ENCODE results near the gene PDE6B. TPM values are rescaled to one million over a fixed set of nuclear protein-coding genes. Genes with fewer than 3 reads are reported as not detected.
A peak's percentile ranks its signal among the peaks of the same experiment; 100 is the strongest.
"Not testable (repeated sequence)": the region's sequence is repeated elsewhere in the genome, so short reads cannot be mapped to it uniquely, and the experiment has no call there.

The PDE6B gene
- total RNA-seq, 1 donor from 2014 or later = 13.3 TPM

DNA sequence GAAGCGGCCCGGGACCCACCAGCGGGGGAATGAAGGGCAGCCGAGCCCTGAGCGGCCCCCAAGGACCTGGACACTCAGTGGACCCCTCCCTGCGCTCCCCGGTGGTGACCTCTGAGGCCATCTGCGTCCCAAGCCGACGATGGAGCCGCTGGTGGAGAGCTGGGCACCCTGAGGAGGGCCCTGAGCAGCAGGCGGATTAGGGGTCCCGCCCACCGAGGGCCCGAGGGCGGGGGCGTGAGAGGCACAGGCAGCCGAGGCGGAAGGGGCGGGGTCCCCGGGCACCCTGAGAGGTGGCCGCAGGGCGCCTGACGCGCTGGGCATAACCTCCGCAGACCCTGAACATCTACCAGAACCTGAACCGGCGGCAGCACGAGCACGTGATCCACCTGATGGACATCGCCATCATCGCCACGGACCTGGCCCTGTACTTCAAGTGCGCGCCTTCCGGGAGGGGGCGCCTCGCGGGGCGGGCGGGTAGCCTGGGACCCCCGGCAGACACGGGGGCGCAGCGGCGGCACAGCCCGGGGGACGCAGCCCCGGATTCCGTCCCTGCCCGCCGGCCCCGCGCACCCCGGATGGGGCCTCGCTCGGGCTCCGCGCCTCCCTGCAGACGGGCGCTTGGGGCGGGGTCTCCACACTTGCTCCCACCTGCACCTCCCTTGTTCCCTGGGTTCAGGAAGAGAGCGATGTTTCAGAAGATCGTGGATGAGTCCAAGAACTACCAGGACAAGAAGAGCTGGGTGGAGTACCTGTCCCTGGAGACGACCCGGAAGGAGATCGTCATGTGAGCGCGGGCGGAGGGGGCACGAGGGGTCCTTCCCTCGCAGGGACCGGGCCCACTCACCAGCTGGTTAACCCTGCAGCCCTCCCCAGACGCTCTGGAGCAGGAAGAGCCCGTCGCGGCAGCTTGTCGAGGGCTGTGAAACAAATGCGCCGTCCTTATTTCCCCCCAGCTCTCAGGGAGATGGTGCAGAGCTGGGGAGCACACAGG is 38.4 kb downstream of the PDE6B start:
- intact Hi-C loops (cut with micrococcal nuclease) = no loop called here
- Mint-ChIP-seq H3K9me3 (no peaks in the 10 kb centered on the region), H3K4me1 (ENCODE audit: low read depth) (peaks cover 7% of the 10 kb centered on the region), H3K4me3 (ENCODE audit: low read depth) (peak overlapping the region; percentile 80), H3K27ac (peak overlapping the region; percentile 78), H3K36me3 (ENCODE audit: low read depth) (peaks cover 9% of the 10 kb centered on the region), H3K27me3 (ENCODE audit: low read depth) (no peaks in the 10 kb centered on the region)
- peak; percentile 64 for DNase-seq (ENCODE audit: low spot score)

DNA sequence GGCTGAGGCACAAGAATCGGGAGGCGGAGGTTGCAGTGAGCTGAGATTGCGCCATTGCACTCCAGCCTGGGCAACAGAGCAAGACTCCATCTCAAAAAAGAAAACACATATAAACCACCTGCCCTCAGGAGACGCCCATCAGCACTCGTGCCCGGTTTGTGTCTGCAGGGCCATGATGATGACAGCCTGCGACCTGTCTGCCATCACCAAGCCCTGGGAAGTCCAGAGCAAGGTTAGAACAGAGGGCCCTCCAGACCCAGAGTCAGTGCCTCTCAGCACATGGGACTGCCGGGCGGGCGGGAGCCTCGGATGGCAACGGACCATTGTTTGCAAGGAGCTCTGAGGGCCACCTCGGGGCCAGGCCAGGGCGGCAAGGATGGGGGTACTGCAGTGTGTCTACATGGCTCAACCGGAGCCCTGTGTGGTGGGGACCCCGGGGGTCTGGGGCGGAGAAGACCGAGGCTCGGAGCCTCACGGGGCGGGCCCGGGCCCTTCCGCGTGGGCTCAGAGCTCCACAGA is 39.4 kb downstream of the PDE6B start:
- Mint-ChIP-seq H3K9me3 (no peaks in the 10 kb centered on the region), H3K27ac (peak overlapping the region; percentile 78), H3K4me3 (ENCODE audit: low read depth) (peak overlapping the region; percentile 79), H3K27me3 (ENCODE audit: low read depth) (no peaks in the 10 kb centered on the region), H3K36me3 (ENCODE audit: low read depth) (peaks cover 9% of the 10 kb centered on the region), H3K4me1 (ENCODE audit: low read depth) (peaks cover 7% of the 10 kb centered on the region)
- no peak for DNase-seq (ENCODE audit: low spot score)
- intact Hi-C loops (cut with micrococcal nuclease) = no loop called here

DNA sequence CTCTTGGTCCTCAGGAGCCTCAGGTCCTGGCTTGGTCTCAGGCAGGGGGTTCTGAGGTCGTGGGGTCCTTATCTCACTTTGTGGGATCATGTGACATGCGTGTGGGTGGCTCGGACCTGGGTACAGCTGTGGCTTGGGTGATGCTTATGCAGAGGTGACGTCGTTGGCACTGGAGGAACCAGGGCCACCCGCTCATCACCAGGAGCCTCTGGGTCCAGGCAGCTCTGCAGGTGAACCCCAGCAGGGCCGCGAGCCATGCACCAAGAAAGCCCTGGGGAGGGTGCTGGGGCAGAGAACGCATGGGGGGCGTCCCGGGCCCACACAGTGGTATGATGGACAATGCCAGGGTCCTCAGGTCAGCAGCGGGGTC is 40.0 kb downstream of the PDE6B start:
- peaks cover 7% of the 10 kb centered on the region for H3K4me1 Mint-ChIP-seq (ENCODE audit: low read depth)
- H3K36me3 Mint-ChIP-seq (ENCODE audit: low read depth) = peaks cover 5% of the 10 kb centered on the region
- H3K27me3 Mint-ChIP-seq (ENCODE audit: low read depth) = no peaks in the 10 kb centered on the region
- H3K9me3 Mint-ChIP-seq = no peaks in the 10 kb centered on the region
- intact Hi-C loops (cut with micrococcal nuclease) = no loop called here
- H3K27ac Mint-ChIP-seq = no peak overlapping the region
- no peak for DNase-seq (ENCODE audit: low spot score)
- no peak overlapping the region for H3K4me3 Mint-ChIP-seq (ENCODE audit: low read depth)

DNA sequence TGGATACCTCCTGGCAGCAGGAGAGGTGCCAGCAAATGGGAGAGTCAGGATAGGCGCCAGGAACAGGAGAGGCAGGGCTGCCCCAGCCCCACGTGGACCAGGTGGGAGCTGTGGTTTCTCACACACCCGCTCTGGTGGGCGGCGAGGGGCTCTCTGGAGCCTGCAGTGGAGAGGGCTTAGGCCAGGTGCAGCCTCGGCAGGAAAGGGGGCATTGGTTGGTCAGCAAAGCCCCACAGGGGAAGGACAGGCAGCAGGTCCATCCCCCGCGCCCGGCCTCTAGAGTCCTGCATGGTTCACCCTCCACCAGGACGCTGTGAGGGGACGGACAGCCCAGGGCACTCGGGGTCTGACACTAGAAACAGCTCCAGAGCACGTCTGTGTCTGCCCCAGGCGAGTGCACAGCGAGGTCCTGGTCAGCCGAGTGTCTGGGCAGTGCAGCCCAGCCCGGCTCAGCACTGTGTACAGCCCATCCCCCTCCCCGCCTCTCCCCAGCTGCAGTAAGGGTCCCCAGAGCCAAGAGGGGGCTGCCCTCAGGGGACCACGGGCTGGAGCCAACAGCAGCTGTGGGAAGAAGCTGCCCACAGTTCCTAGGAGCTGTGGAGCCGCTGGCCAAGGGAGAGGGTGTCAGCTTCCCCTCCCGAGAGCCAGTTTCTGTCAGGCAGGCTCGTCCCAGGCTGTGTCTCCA is 40.5 kb downstream of the PDE6B start:
- Mint-ChIP-seq H3K4me3 (ENCODE audit: low read depth) (no peak overlapping the region), H3K9me3 (no peaks in the 10 kb centered on the region), H3K27ac (no peak overlapping the region), H3K36me3 (ENCODE audit: low read depth) (peaks cover 7% of the 10 kb centered on the region), H3K27me3 (ENCODE audit: low read depth) (no peaks in the 10 kb centered on the region), H3K4me1 (ENCODE audit: low read depth) (peaks cover 7% of the 10 kb centered on the region)
- intact Hi-C loops (cut with micrococcal nuclease) = no loop called here
- no peak for DNase-seq (ENCODE audit: low spot score)

DNA sequence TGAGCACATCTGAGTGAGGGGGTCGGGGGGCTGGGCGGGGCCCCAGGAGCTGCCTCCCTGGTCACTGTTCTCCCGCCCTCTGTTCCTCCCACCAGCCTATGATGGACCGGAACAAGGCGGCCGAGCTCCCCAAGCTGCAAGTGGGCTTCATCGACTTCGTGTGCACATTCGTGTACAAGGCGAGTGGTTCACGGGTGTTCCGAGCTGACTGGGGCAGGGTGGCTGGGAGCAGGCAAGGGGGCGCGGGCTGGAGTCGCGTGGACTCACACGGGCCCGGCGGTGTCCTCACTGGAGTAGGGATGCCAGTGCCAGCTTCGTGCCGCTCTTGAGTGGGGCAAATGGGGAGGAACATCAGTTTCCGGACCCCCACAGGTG is 41.0 kb downstream of the PDE6B start:
- Mint-ChIP-seq H3K9me3 (no peaks in the 10 kb centered on the region), H3K36me3 (ENCODE audit: low read depth) (peaks cover 8% of the 10 kb centered on the region), H3K27ac (no peak overlapping the region), H3K4me3 (ENCODE audit: low read depth) (no peak overlapping the region), H3K4me1 (ENCODE audit: low read depth) (peaks cover 7% of the 10 kb centered on the region), H3K27me3 (ENCODE audit: low read depth) (no peaks in the 10 kb centered on the region)
- intact Hi-C loops (cut with micrococcal nuclease) = no loop called here
- DNase-seq (ENCODE audit: low spot score) = no peak

DNA sequence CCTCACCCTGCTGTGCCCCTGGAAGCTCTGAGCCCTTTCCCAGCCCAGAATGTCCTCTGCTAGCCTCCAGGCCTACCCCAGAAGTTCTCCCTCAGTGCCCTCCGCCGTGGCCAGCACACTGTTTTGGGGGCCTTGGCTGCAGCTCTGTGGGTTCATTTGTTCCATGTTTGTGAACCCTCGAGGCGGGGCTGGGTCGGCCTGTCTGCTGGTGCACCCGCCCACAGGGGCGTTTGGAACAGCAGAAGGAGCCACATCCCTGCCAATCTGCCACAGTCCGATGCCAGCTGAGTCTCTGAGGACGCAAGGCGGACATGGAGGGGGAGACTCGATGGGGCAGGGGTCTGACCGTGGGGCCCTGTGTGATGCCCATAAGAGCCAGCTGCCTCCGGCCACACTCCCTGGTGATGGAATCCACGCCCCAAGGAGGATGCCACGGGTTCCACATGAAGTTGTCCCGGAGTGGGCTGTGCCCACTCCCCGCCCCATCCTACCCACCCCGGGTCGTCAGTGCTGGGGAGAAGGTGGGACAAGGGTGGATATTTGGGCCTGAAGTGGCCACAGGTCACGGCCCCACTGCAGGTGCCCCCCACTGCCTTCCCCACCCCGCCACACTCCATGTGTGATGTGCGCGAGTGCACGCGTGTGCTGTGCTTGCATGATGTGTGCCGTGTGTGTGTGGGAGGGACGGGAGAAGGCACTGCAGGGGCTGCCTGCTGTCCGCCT is 41.6 kb downstream of the PDE6B start:
- no peaks in the 10 kb centered on the region for H3K9me3 Mint-ChIP-seq
- H3K27ac Mint-ChIP-seq = no peak overlapping the region
- H3K36me3 Mint-ChIP-seq (ENCODE audit: low read depth) = peaks cover 13% of the 10 kb centered on the region
- no peaks in the 10 kb centered on the region for H3K27me3 Mint-ChIP-seq (ENCODE audit: low read depth)
- DNase-seq (ENCODE audit: low spot score) = no peak
- no peak overlapping the region for H3K4me3 Mint-ChIP-seq (ENCODE audit: low read depth)
- intact Hi-C loops (cut with micrococcal nuclease) = no loop called here
- peaks cover 7% of the 10 kb centered on the region for H3K4me1 Mint-ChIP-seq (ENCODE audit: low read depth)

DNA sequence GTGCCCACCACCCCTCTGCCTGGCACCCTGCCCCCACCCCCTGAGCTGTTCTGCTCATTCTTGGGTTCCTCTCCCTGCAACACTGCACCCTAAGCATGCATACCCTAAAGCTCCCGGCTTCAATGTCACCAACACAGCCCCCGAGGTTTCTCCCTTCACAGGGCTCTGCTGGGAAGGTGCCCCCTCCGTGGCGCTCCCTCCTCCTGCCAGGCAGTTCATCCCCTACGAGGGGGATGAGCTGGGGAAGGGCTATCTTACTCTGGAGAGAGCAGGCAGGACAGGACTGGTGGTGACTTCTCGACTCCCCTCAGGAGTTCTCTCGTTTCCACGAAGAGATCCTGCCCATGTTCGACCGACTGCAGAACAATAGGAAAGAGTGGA is 42.2 kb downstream of the PDE6B start:
- H3K36me3 Mint-ChIP-seq (ENCODE audit: low read depth) = peaks cover 19% of the 10 kb centered on the region
- no peak overlapping the region for H3K4me3 Mint-ChIP-seq (ENCODE audit: low read depth)
- intact Hi-C loops (cut with micrococcal nuclease) = no loop called here
- DNase-seq (ENCODE audit: low spot score) = no peak
- no peaks in the 10 kb centered on the region for H3K27me3 Mint-ChIP-seq (ENCODE audit: low read depth)
- peaks cover 7% of the 10 kb centered on the region for H3K4me1 Mint-ChIP-seq (ENCODE audit: low read depth)
- H3K27ac Mint-ChIP-seq = no peak overlapping the region
- no peaks in the 10 kb centered on the region for H3K9me3 Mint-ChIP-seq

DNA sequence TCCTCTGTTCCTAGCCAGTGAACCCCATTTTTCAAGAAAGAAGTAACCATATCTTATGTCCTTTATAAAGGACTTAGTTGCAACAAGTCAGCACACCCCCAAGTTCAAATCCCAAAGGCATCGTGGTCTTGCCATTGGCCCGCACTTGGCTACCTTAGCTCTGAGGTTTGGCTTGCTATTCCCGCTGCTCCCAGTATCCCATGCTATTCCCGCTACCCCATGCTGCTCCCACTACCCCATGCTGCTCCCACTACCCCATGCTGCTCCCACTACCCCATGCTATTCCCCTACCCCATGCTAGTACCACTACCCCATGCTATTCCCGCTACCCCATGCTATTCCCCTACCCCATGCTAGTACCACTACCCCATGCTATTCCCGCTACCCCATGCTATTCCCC is 42.8 kb downstream of the PDE6B start:
- H3K9me3 Mint-ChIP-seq; H3K4me3 Mint-ChIP-seq (ENCODE audit: low read depth); intact Hi-C loops (cut with micrococcal nuclease); H3K4me1 Mint-ChIP-seq (ENCODE audit: low read depth); H3K27me3 Mint-ChIP-seq (ENCODE audit: low read depth); H3K27ac Mint-ChIP-seq; DNase-seq (ENCODE audit: low spot score): not testable (repeated sequence)
- H3K36me3 Mint-ChIP-seq (ENCODE audit: low read depth) = peaks cover 26% of the 10 kb centered on the region

DNA sequence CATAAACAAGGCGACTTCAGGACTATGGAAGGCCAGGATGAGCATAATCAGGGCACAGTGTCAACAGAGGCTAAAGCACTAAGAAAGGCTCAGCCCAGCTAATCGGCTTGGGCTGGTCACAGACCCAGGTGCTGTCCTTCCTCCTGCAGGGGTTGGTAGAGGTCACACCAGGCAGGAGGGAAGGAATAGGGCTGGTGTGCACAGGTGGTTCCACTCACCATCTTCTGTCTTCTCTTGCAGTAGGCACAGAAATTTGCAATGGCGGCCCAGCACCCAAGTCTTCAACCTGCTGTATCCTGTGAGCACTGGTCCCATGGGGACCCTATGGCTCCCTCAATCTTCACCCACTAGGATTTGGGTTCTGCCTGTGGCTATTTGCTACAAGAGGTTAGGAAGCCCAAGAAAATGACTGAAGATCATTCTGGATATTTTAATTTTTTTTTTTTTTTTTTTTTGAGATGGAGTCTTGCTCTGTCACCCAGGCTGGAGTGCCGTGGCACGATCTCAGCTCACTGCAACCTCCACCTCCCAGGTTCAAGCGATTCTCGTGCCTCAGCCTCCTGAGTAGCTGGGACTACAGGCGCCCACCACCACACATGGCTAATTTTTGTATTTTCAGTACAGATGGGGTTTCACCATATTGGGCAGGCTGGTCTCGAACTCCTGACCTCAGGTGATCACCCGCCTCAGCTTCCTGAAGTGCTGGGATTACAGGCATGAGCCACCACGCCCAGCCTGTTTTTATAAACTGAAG is 44.6 kb downstream of the PDE6B start:
- not testable (repeated sequence) for H3K27me3 Mint-ChIP-seq (ENCODE audit: low read depth)

DNA sequence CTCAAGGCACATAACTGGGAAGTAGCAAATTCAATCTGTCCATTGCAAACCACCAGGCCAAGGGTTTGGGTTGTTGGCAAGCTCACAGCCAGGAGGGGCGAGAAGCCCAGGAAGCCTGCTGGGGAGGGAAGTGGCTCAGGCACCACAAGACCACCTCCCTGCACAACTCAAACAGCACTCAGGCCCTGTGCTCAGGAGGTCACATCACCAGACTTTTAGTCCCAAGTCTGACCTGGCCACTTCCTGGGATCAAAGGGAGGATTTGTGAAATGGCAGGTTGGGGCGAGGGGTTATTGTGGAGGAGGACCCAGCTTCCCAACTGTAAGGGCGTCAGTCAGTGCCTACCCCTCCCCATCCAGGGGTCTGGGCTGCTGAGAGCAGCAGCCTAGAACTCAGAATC is 46.4 kb downstream of the PDE6B start:
- no peak overlapping the region for H3K4me3 Mint-ChIP-seq (ENCODE audit: low read depth)
- no peak overlapping the region for H3K27ac Mint-ChIP-seq
- intact Hi-C loops (cut with micrococcal nuclease) = loop anchor here (5.0 to 10.0 kb wide), 5 partner anchors 69 to 429 kb away; partner anchors contain the start of genes GAK, PIGG, TMEM175 and ZNF721
- peaks cover 30% of the 10 kb centered on the region for H3K36me3 Mint-ChIP-seq (ENCODE audit: low read depth)
- no peaks in the 10 kb centered on the region for H3K9me3 Mint-ChIP-seq
- no peak for DNase-seq (ENCODE audit: low spot score)
- peaks cover 7% of the 10 kb centered on the region for H3K4me1 Mint-ChIP-seq (ENCODE audit: low read depth)
- no peaks in the 10 kb centered on the region for H3K27me3 Mint-ChIP-seq (ENCODE audit: low read depth)

More for the DNA sequence above, 44.6 kb downstream of the PDE6B start:
- not testable (repeated sequence) for H3K9me3 Mint-ChIP-seq; H3K4me3 Mint-ChIP-seq (ENCODE audit: low read depth); H3K27ac Mint-ChIP-seq; DNase-seq (ENCODE audit: low spot score); H3K4me1 Mint-ChIP-seq (ENCODE audit: low read depth)
- peaks cover 30% of the 10 kb centered on the region for H3K36me3 Mint-ChIP-seq (ENCODE audit: low read depth)
- intact Hi-C loops (cut with micrococcal nuclease) = loop anchor here (5.0 to 10.0 kb wide), 5 partner anchors 68 to 428 kb away; partner anchors contain the start of genes GAK, PIGG, TMEM175 and ZNF721

DNA sequence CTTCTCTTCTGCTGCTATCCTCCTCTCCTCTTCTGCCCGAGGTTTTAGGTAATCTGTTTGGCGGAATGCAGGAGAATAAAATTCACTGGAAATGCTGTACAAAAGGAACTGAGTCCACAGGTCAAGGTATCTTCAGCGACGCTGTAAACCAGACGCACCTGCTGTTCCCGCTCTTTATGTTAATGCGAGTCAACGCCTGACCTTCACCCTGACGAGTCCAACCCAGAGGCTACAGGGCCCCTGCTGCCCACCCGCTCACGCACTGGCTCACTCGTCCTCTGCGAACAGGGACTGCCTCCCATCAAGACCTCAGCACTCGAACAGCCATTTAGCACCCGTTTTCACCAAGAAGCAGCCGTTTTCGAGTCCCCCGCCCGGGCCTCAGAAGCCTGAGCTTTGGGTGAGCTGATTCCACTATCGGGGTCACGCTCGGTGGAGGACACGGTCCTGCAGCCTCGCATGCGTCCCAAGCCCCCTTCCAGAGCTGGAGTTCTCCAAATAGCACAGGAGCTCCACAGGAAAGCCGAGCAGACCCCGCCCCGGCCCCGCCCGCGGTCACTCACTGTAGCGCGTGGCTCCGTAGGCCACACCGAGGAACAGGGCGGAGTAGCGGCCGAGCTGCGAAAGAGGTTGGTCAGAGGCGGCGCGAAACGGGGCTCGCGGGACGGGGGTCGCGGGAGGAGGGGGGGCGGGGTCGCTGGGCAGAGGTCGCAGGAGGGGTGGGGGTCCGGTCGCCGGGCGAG is 48.1 kb downstream of the PDE6B start:
- Mint-ChIP-seq H3K9me3 (no peaks in the 10 kb centered on the region), H3K27me3 (ENCODE audit: low read depth) (no peaks in the 10 kb centered on the region), H3K36me3 (ENCODE audit: low read depth) (peaks cover 30% of the 10 kb centered on the region), H3K27ac (peak overlapping the region; percentile 78), H3K4me1 (ENCODE audit: low read depth) (peaks cover 7% of the 10 kb centered on the region), H3K4me3 (ENCODE audit: low read depth) (peak overlapping the region; percentile 86)
- intact Hi-C loops (cut with micrococcal nuclease) = loop anchor here (2.0 to 10.0 kb wide), 6 partner anchors 31 to 431 kb away; partner anchors contain the start of genes GAK, PCGF3, PIGG and TMEM175
- no peak for DNase-seq (ENCODE audit: low spot score)
